Measurements from ENCODE around the gene RNF2.

The RNF2 gene

DNA sequence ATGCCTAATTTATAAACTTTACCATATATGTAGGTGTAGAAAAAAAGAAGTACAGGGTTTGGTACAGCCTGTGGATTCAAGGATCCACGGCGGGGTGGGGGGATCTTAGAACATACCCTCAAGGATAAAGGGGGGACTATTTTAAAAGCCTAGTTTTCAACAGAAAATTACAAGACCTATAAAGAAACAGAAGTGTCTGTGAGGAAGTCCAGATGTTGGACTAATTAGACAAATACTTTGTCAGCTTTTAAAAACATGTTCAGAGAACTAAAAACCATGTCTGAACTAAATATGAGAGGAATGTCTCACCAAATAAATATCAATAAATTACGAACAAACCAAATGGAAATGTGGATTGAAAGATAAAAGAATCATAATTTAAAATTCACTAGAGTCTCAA is 59.8 kb downstream of the RNF2 start:
- FAIRE-seq, result no peak

DNA sequence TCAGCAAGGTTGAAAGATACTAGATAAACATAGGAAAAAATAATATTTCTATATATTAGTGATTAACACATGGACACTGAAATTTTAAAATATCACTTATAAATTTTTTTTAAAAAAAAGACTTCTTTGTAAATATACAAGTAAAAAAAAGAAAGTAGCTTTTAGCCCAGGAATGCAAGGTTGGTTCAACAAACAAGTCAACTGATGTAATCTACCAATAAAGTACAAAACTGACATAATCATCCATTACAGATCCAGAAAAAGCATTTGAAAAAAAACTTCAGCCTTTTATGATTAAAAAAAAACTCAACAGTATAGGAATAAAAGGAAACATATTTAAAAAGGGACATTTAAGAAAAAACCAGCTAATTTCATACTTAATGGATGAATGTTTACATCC is 63.0 kb downstream of the RNF2 start:
- FAIRE-seq, result peak; percentile 54

DNA sequence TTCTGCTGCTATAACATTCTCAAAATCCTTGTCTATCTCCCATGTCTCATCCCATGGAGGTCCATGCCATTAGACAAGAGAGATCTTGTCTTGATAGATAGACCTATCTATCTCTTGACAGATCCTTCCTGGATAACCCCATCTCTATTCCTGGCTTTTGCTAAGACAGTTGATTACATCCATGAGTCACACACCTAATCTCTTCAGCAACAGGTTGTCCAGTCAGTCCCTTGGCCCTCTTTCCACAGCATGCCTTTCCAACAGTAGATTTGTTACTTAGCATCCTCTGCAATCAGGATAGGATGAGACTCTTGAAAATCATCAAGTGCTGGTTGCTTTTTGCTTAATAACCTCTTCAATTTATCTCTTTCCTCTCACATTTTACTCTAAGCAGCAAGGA is 64.8 kb downstream of the RNF2 start:
- no peak for FAIRE-seq

DNA sequence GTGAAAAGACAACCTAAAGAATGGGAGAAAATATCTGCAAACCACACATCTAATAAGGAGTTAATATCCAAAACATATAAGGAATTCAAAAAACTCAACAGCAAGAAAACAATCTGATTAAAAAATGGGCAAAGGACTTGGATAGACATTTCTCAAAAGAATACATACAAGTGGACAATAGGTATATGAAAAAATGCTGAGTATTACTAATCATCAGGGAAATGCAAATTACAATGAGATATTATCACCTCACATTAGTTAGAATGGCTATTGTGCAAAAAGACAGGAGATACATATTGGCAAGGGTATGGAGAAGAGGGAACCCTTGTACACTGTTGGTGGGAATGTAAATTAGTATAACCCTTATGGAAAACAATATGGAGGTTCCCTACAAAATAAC is 66.5 kb downstream of the RNF2 start:
- FAIRE-seq, result no peak

DNA sequence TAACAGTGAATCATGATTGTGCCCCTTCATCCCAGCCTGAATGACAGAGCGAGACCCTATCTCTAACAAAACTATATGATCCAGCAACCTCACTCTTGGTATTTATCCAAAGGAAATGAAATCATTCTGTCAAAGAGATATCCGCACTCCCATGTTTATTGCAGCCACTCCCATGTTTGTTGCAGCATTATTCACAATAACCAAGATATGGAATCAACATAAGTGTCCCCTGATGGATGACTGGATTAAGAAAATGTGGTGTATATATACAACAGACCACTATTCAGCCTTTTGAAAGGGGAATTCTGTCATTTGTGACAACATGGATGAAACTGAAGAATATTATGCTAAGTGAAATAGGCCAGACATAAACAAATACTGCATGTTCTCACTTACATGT is 67.0 kb downstream of the RNF2 start:
- FAIRE-seq, result no peak

DNA sequence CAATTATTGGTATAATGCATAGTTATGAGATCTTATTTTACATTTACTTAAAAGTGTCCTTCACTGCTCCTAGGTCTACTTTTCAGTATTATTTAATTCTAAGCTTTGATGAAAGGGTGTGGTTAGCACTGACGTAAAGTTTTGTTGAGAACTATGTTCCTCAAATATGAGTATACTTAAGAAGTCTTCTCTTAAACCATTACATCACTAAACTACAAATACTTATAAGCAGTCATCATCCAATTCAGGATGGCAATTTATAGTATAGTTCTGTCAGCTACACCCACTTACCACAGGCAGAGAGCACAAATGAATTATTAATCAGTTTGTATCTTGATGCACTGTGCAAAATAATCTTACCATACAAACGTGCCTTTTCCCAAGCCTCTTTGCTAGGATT is 84.3 kb downstream of the RNF2 start:
- FAIRE-seq, result no peak

DNA sequence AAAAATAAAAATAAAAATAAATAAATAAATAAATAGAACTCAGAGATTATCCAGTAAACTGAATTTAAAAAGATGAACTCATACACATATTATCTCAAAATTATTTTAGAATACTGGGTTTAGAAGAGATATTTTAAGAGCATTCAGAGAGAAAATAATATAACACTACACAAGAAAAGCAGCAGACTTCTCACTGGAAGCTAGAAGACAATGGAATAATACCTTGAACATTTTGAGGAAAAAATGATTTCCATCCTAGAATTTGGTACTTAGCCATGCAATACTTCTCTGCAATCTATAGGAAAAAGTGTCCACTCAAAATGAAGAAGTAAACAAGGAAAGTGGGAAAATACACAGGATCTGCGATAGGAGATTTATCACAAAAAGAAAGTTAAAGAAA is 87.2 kb downstream of the RNF2 start:
- peak; percentile 45 for FAIRE-seq

DNA sequence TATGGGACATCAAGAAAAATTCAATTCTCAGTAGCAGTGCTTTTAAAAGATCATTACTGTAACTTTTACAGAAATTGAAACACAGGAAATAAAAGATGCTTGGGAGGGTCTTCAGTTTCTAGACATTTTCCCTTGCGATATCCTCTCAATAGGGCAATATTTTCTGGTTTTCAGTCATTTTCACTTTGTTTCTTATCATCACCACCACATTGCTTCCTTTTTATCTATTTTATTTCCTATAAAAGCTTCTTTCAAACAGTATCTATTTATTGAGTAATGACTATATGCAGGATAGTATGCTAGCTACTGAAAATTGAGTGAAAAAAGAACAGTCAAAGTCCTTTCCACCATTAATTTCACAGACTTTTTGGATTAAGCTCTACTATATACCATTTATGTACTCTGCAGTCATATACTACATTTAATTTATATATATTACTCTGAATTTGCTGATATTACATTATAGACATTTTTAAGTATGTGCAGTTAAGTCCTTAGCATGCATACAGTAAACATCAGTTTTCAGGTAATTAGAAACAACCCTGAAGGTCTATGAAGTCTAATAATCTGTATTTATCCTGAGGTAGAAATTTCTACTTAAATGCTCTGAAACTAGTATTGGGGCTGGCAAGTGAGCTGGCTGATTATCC is 92.7 kb downstream of the RNF2 start:
- no peak for FAIRE-seq

DNA sequence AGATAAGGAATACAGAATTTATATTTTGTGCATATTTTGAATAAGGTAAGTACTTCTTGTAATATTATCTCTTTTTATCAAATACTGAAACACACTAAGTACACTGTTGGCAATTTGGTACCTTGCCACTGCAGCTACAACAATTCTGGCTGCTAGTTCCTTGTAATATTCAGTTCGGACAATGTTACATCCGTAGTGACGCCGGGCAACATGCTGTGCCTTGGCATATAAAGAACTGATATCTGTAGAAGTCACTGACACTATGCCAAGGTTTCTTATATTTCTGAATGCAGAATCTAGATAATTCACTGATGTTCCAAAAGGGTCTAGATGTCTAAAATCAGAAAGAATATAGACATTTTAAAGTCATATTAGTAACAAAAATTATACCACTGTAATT is 93.9 kb downstream of the RNF2 start:
- FAIRE-seq, result no peak

DNA sequence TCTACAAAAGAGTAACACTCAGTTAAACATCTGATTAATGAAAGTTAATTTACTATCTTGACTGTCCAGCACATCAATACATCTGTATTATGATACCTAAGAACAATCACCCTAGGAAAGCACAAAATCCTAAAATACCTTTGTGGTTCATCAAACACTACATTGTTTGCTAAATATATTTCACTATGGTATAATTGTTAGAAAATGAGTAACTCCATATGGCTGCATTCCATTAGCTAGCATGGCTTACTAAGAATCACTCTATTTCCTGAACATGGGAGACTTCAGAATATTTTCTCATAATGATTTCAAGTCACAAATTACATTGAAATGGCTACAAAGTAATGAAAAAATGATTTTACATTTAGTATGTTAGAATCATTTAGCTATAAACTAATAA is 98.9 kb downstream of the RNF2 start:
- FAIRE-seq, result no peak

DNA sequence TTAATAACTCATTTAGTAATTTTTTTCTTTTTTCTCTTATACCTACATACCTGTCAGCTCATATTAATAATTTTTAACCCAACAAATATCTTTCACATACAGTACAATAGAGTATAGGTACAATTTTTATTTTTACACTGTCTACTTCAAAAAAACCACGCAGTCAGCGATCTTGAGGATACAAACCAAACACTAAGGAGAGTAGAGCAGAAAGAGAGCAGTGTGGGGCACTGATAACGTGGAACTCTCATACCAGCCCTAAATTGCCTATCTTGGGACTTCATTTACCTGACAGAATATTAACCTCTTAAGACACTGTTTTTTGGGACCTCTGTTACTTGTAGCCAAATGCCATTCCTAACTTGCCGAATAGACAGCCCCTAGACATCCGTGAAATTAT is 105.9 kb downstream of the RNF2 start:
- no peak for FAIRE-seq
